GM12891 (cell line): Measurements from ENCODE around the gene ZC3H12C.

Experiments used
- POLR2A ChIP-seq: IDR thresholded peaks from 2 replicates; pipeline ENCODE4 v1.6.1; 2011; ENCODE audit warnings: low read depth, low read length, control low read depth
- POLR2AphosphoS5 ChIP-seq: IDR thresholded peaks from 2 replicates; pipeline ENCODE4 v1.6.1; 2011; ENCODE audit warnings: low read depth, low read length, control low read depth
- POU2F2 ChIP-seq: IDR thresholded peaks from 2 replicates; pipeline ENCODE4 v1.6.1; 2011; ENCODE audit warnings: low read depth, mild to moderate bottlenecking, control low read depth, low read length, moderate library complexity
- SPI1 ChIP-seq: IDR thresholded peaks from 2 replicates; pipeline ENCODE4 v1.6.1; 2011; ENCODE audit warnings: low read depth, low read length, control low read depth
- TAF1 ChIP-seq: IDR thresholded peaks from 2 replicates; pipeline ENCODE4 v1.6.1; 2011; ENCODE audit warnings: low read depth, low read length, control low read depth

DNA sequence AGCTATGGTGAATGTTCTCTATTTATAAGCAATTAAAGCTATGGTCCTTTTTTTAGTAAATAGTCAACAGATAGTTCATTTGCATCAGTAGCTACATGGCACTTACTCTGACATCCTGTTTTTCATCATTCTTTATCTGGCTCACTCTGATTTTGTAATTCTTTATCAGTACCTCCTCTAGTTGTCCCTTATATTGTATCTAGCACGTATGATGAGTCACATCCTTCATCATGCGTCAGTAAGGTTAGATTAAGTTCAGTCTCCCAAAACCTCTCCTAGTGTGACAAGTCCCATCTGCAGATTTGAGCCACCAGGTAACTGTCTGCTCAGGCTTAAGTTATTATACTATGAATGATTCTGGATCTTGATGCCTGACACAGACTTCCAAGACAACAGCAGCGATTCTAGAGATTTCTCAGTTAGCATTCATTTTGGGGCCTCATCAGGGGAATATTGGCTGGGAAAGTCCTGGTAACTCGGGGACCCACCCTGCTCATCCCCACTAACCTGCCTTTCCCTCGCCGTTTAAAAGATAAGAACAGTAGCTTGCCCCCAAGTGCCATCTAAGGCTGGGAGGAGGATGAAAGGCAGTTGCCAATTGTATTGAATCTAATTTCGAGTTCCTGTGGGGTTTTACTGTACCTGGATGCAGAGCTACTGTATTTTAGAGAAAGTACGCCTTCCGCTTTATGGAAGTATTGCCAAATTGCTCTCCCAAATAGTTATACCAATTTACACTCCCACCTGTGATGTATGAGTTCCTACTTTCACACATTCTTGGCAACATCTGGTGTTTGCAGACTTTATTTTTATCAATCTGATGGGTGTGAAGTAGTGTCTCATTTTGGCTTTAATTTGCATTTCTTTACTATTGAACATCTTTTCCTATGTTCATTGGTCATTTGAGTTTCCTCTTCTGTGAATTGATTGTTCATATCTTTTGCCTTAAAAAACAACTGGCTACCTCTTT lies 55.9 kb downstream of the ZC3H12C start:
- no peak for TF ChIP-seq POLR2A
- no peak for TF ChIP-seq TAF1
- TF ChIP-seq SPI1: no peak
- TF ChIP-seq POLR2AphosphoS5: no peak
- TF ChIP-seq POU2F2: no peak
